IMR-90 (cell line): ENCODE measurements around the gene YPEL4. TPM values are rescaled to one million over a fixed set of nuclear protein-coding genes. Genes with fewer than 3 reads are reported as not detected.

ENCODE experiments used
- ATAC-seq: fragments of 200-7000 bp; cut with Tn5 transposase; 2 replicates; pipeline ENCODE4 v1.9.1; 2020; ENCODE audit warnings: low read depth, mild to moderate bottlenecking, moderate library complexity
- BruUV-seq: library from RNA; stranded (reverse); fragments of 400-500 nt; replicated peaks from 2 replicates; lab custom pipeline; 2021; lab: Mats Ljungman, UMichigan
- CTCF ChIA-PET: fragments of 300-600 bp; formaldehyde crosslinking; extraction: SDS; loops from one replicate; lab custom pipeline; 2021; ENCODE audit warnings: antibody characterized with exemption; lab: Yijun Ruan, JAX
- POLR2A ChIA-PET: fragments of 300-600 bp; sonication (Branson Sonifier 250); formaldehyde crosslinking; loops from one replicate; lab custom pipeline; 2022; ENCODE audit warnings: antibody characterized with exemption; ENCODE audit not compliant: unreplicated experiment; lab: Charles Lee
- DNase-seq: peaks from one replicate; pipeline ENCODE4 v3.0.0; 2013
- H2AFZ ChIP-seq: replicated peaks from 2 replicates; pipeline ENCODE3; 2013; ENCODE audit warnings: low read length, mild to moderate bottlenecking; ENCODE audit not compliant: poor library complexity
- H2AK5ac ChIP-seq: 2 replicates; pipeline ENCODE4 v1.6.1; 2013; ENCODE audit warnings: low read depth, low read length, inconsistent platforms
- H2AK9ac ChIP-seq: replicated peaks from 2 replicates; pipeline ENCODE3; 2013; ENCODE audit warnings: mild to moderate bottlenecking, low read depth, low read length, moderate library complexity; ENCODE audit not compliant: poor library complexity
- H2BK120ac ChIP-seq: 2 replicates; pipeline ENCODE4 v1.6.1; 2013; ENCODE audit warnings: low read depth, low read length, inconsistent platforms
- H2BK15ac ChIP-seq: 3 replicates; pipeline ENCODE4 v1.6.1; 2013; ENCODE audit warnings: low read depth, low read length, inconsistent platforms
- H2BK20ac ChIP-seq: 2 replicates; pipeline ENCODE4 v1.6.1; 2013; ENCODE audit warnings: low read depth, mild to moderate bottlenecking, inconsistent platforms, low read length, moderate library complexity
- H2BK5ac ChIP-seq: 2 replicates; pipeline ENCODE4 v1.6.1; 2013; ENCODE audit warnings: mild to moderate bottlenecking, low read depth, low read length, inconsistent platforms; ENCODE audit not compliant: poor library complexity, severe bottlenecking
- H3K14ac ChIP-seq: replicated peaks from 2 replicates; pipeline ENCODE4 v1.6.1; 2013; ENCODE audit warnings: low read depth, low read length, inconsistent platforms
- H3K18ac ChIP-seq: 2 replicates; pipeline ENCODE4 v1.6.1; 2013; ENCODE audit warnings: low read depth, low read length, control low read depth
- H3K23ac ChIP-seq: 2 replicates; pipeline ENCODE4 v1.6.1; 2013; ENCODE audit warnings: low read depth, low read length, inconsistent platforms
- H3K27ac ChIP-seq: 2 replicates; pipeline ENCODE4 v1.5.1; 2013; ENCODE audit warnings: mild to moderate bottlenecking, control low read depth, low read length; ENCODE audit not compliant: insufficient read depth
- H3K27me3 ChIP-seq: 2 replicates; pipeline ENCODE4 v1.6.1; 2013; ENCODE audit warnings: low read length; ENCODE audit not compliant: control insufficient read depth, insufficient read depth
- H3K36me3 ChIP-seq: 2 replicates; pipeline ENCODE4 v1.6.1; 2013; ENCODE audit warnings: low read length, mixed read lengths; ENCODE audit not compliant: control insufficient read depth, insufficient read depth
- H3K4ac ChIP-seq: 2 replicates; pipeline ENCODE4 v1.6.1; 2013; ENCODE audit warnings: low read depth, low read length, inconsistent platforms
- H3K4me1 ChIP-seq: 2 replicates; pipeline ENCODE4 v1.6.1; 2013; ENCODE audit warnings: low read length, mixed read lengths; ENCODE audit not compliant: control insufficient read depth, insufficient read depth
- H3K4me2 ChIP-seq: 2 replicates; pipeline ENCODE4 v1.6.1; 2013; ENCODE audit warnings: low read depth, mild to moderate bottlenecking, control low read depth, low read length, moderate library complexity
- H3K4me3 ChIP-seq: 2 replicates; pipeline ENCODE4 v1.5.1; 2013; ENCODE audit warnings: low read depth, mild to moderate bottlenecking, control low read depth, low read length, moderate library complexity; ENCODE audit not compliant: insufficient read depth
- H3K56ac ChIP-seq: 2 replicates; pipeline ENCODE4 v1.6.1; 2013; ENCODE audit warnings: low read length, inconsistent platforms; ENCODE audit not compliant: insufficient read depth; ENCODE audit errors: extremely low read depth
- H3K79me1 ChIP-seq, 2 experiments: 2 replicates each; pipeline ENCODE4 v1.6.1; 2013; ENCODE audit warnings: low read length in 2 of 2, inconsistent platforms in 1 of 2, low read depth in 1 of 2
- H3K9ac ChIP-seq: 2 replicates; pipeline ENCODE4 v1.6.1; 2013; ENCODE audit warnings: low read depth, low read length, control low read depth
- H3K9me1 ChIP-seq: 2 replicates; pipeline ENCODE4 v1.6.1; 2013; ENCODE audit warnings: low read length, inconsistent platforms; ENCODE audit not compliant: insufficient read depth
- H3K9me3 ChIP-seq: 2 replicates; pipeline ENCODE4 v1.6.1; 2013; ENCODE audit warnings: low read length; ENCODE audit not compliant: control insufficient read depth, insufficient read depth
- H4K20me1 ChIP-seq: 2 replicates; pipeline ENCODE4 v1.6.1; 2013; ENCODE audit warnings: low read length, inconsistent platforms; ENCODE audit not compliant: insufficient read depth
- H4K5ac ChIP-seq: 2 replicates; pipeline ENCODE4 v1.6.1; 2013; ENCODE audit warnings: mild to moderate bottlenecking, low read depth, low read length, control low read depth
- H4K8ac ChIP-seq, 2 experiments: 2 replicates each; pipeline ENCODE4 v1.6.1; 2013; ENCODE audit warnings: low read depth in 2 of 2, low read length in 2 of 2, control low read depth in 1 of 2, inconsistent platforms in 1 of 2
- H4K91ac ChIP-seq: 2 replicates; pipeline ENCODE4 v1.6.1; 2013; ENCODE audit warnings: low read depth, low read length, inconsistent platforms; ENCODE audit not compliant: insufficient read depth
- CHD1 ChIP-seq: IDR thresholded peaks from 2 replicates; pipeline ENCODE4 v1.6.1; 2012; ENCODE audit warnings: low read depth, low read length, improper control_type of control experiment
- CTCF ChIP-seq: conservative IDR thresholded peaks from 2 replicates; pipeline ENCODE4 v1.5.1; 2012; ENCODE audit warnings: mild to moderate bottlenecking, low read depth, low read length, improper control_type of control experiment
- ELK1 ChIP-seq: fragments of 150-350 bp; IDR thresholded peaks from 2 replicates; pipeline ENCODE4 v1.6.1; 2016; ENCODE audit warnings: low read depth, mild to moderate bottlenecking, low read length, moderate library complexity, borderline replicate concordance
- MAFK ChIP-seq: IDR thresholded peaks from 2 replicates; pipeline ENCODE4 v1.6.1; 2012; ENCODE audit warnings: low read depth, low read length, improper control_type of control experiment
- RFX5 ChIP-seq: IDR thresholded peaks from 2 replicates; pipeline ENCODE4 v1.8.0; 2012; ENCODE audit warnings: low read depth, mild to moderate bottlenecking, low read length, moderate library complexity
- WGBS, 2 experiments: methylation state at CpG; one replicate each; pipeline versions ENCODE4 v1.1.5 to v1.1.7; 2013; ENCODE audit warnings: missing lambda C conversion rate in 2 of 2; ENCODE audit not compliant: insufficient read length in 1 of 2; ENCODE audit errors: extremely low coverage in 2 of 2; 5-methylcytosine and 5-hydroxymethylcytosine counted together
- dilution Hi-C: fragments of 300-500 bp; cut with HindIII; formaldehyde crosslinking; loops from one replicate; pipeline ENCODE4 v1.14.3; 2018; ENCODE audit warnings: low sequenced_read_pairs; ENCODE audit not compliant: unreplicated experiment
- in situ Hi-C: fragments of 300-500 bp; cut with MboI; formaldehyde crosslinking; loops from 3 replicates; pipeline ENCODE4 v1.14.3; 2019; ENCODE audit warnings: low sequenced_read_pairs, inconsistent platforms, mixed read lengths
- intact Hi-C: fragments of 100-400 bp; cut with micrococcal nuclease; formaldehyde crosslinking; loops from 2 replicates; pipeline ENCODE4 v1.10.0; 2022
- polyA plus RNA-seq, 3 experiments: library from polyadenylated mRNA; depleted of rRNA; stranded (reverse); fragments of >200 nt; gene quantifications; 2 replicates each; pipeline ENCODE4 v1.2.3, GENCODE V29; 2012; ENCODE audit warnings: low replicate concordance in 1 of 3
- total RNA-seq: library from RNA; depleted of rRNA; stranded (reverse); fragments of >200 nt; gene quantifications from 2 replicates; pipeline ENCODE4 v1.2.3, GENCODE V29; 2012

The YPEL4 gene
- total and polyA plus RNA-seq, 2 of the 4 experiments (the other 2 are of a cell fraction) = 0.18 to 0.79 TPM

GRCh38 chr11:57618438-57618837 lies 31.3 kb downstream of the YPEL4 start:
- Histone ChIP-seq H3K9me3 (peaks cover 4% of the 10 kb centered on the region; the same call in 1 of the 2 replicates), H3K9me1 (no peaks in the 10 kb centered on the region), H3K4me2 (no peak overlapping the region), H3K4me1 (no peaks in the 10 kb centered on the region), H3K9ac (no peak overlapping the region), H3K27ac (no peak overlapping the region), H3K36me3 (peaks cover 4% of the 10 kb centered on the region; the same call in 1 of the 2 replicates), H3K14ac (no peak overlapping the region), H4K91ac (no peak overlapping the region), H4K5ac (no peak overlapping the region), H2BK5ac (no peak overlapping the region), H2AK5ac (no peak overlapping the region), H2BK120ac (no peak overlapping the region), H3K4me3 (no peak overlapping the region), H2BK15ac (no peak overlapping the region), H3K18ac (no peak overlapping the region), H4K8ac (no peak overlapping the region), H2AK9ac (no peak overlapping the region), H3K79me1 (no peaks in the 10 kb centered on the region), H2BK20ac (no peak overlapping the region), H4K20me1 (no peaks in the 10 kb centered on the region), H3K27me3 (no peaks in the 10 kb centered on the region; the same call in 1 of the 2 replicates), H3K56ac (no peak overlapping the region), H2AFZ (no peak overlapping the region), H3K4ac (no peak overlapping the region), H3K23ac (no peak overlapping the region)
- intact Hi-C loops (no loop called here), in situ Hi-C loops (no loop called here), dilution Hi-C loops (no loop called here)
- ChIA-PET CTCF (interaction anchor here (1.1 kb wide), 1 partner anchor 9 kb away, joined by 3 read pairs; no protein-coding TSS in a partner anchor), POLR2A (no interaction called here)
- WGBS, 2 experiments = no CpG with 5 or more reads among the region's 2 CpGs
- TF ChIP-seq RFX5 (no peak), ELK1 (no peak), CTCF (no peak), MAFK (no peak), CHD1 (no peak)
- DNase-seq (no peak), ATAC-seq (no peak)
- BruUV-seq = no TSS peak
